Fibroblast of lung (primary cell): ENCODE results near the gene MED20. TPM values are rescaled to one million over a fixed set of nuclear protein-coding genes. Genes with fewer than 3 reads are reported as not detected.

ENCODE experiments used
- DNase-seq, 2 donors: peaks; one replicate each; pipeline versions ENCODE4 v3.0.0 to v3.0.0-alpha.2; 2010; ENCODE audit warnings: low read depth in 2 of 2
- H2AFZ ChIP-seq: 2 replicates; pipeline ENCODE4 v1.5.1; 2012; ENCODE audit warnings: low read length, control low read depth, inconsistent platforms
- H3K27ac ChIP-seq: 2 replicates; pipeline ENCODE4 v1.5.1; 2011; ENCODE audit warnings: low read length, control low read depth; ENCODE audit not compliant: insufficient read depth
- H3K27me3 ChIP-seq: 2 replicates; pipeline ENCODE4 v1.5.1; 2011; ENCODE audit warnings: mild to moderate bottlenecking, low read length; ENCODE audit not compliant: control insufficient read depth, insufficient read depth
- H3K36me3 ChIP-seq: 2 replicates; pipeline ENCODE4 v1.5.1; 2011; ENCODE audit warnings: low read length; ENCODE audit not compliant: control insufficient read depth, insufficient read depth
- H3K4me1 ChIP-seq: 2 replicates; pipeline ENCODE4 v1.5.1; 2011; ENCODE audit warnings: low read length; ENCODE audit not compliant: control insufficient read depth, insufficient read depth; ENCODE audit errors: extremely low read depth
- H3K4me2 ChIP-seq: 2 replicates; pipeline ENCODE4 v1.5.1; 2011; ENCODE audit warnings: low read length, control low read depth; ENCODE audit not compliant: insufficient read depth; ENCODE audit errors: extremely low read depth
- H3K4me3 ChIP-seq, 4 experiments: fragments of 200-600 bp in 1 of 4; sonication (generic) in 1 of 4; replicated peaks in 1 of 4; 2 replicates each; pipeline ENCODE4 v1.5.1; 2011 to 2016; ENCODE audit warnings: low read length in 4 of 4, low read depth in 3 of 4, mild to moderate bottlenecking in 3 of 4, control low read depth in 2 of 4, inconsistent platforms in 1 of 4, mixed read lengths in 1 of 4; ENCODE audit not compliant: insufficient read depth in 1 of 4; ENCODE audit errors: control extremely low read depth in 1 of 4
- H3K79me2 ChIP-seq: 2 replicates; pipeline ENCODE4 v1.5.1; 2012; ENCODE audit warnings: mild to moderate bottlenecking, low read length, inconsistent platforms; ENCODE audit not compliant: control insufficient read depth, insufficient read depth
- H3K9ac ChIP-seq: 2 replicates; pipeline ENCODE4 v1.5.1; 2011; ENCODE audit warnings: mild to moderate bottlenecking, low read length, control low read depth; ENCODE audit not compliant: insufficient read depth
- H3K9me3 ChIP-seq: 2 replicates; pipeline ENCODE4 v1.5.1; 2012; ENCODE audit warnings: low read depth, low read length; ENCODE audit not compliant: control insufficient read depth, insufficient read depth
- H4K20me1 ChIP-seq: 2 replicates; pipeline ENCODE4 v1.5.1; 2011; ENCODE audit warnings: low read length; ENCODE audit not compliant: control insufficient read depth, insufficient read depth; ENCODE audit errors: extremely low read depth
- EZH2 ChIP-seq: IDR thresholded peaks from 2 replicates; pipeline ENCODE4 v1.5.1; 2012; ENCODE audit warnings: low read length, control low read depth, mild to moderate bottlenecking; ENCODE audit errors: missing control alignments
- polyA plus RNA-seq, 2 donors: library from polyadenylated mRNA; depleted of rRNA in 1 of 2; stranded (reverse) in 1 of 2; unstranded in 1 of 2; fragments of >200 nt; gene quantifications; 2 replicates each; pipeline ENCODE4 v1.2.1, GENCODE V29; 2011 to 2012; ENCODE audit warnings: missing spikeins in 1 of 2
- total RNA-seq: library from RNA; depleted of rRNA; stranded (reverse); fragments of >200 nt; gene quantifications from 2 replicates; pipeline ENCODE4 v1.2.1, GENCODE V29; 2014
- TF ChIP-seq, protein P1 (sequence below), 2 donors: IDR thresholded peaks in 1 of 2; conservative IDR thresholded peaks in 1 of 2; 1 replicate in 1 of 2; 2 replicates in 1 of 2; pipeline ENCODE4 v1.5.1; 2011 to 2012; ENCODE audit warnings: low read length in 2 of 2, control low read depth in 1 of 2, inconsistent platforms in 1 of 2, low read depth in 1 of 2, mild to moderate bottlenecking in 1 of 2

MED20 gene
- total and polyA plus RNA-seq, 2 donors (not counting 1 experiment from before 2014, with no cell fraction given) = 27.7 to 38.6 TPM

DNA sequence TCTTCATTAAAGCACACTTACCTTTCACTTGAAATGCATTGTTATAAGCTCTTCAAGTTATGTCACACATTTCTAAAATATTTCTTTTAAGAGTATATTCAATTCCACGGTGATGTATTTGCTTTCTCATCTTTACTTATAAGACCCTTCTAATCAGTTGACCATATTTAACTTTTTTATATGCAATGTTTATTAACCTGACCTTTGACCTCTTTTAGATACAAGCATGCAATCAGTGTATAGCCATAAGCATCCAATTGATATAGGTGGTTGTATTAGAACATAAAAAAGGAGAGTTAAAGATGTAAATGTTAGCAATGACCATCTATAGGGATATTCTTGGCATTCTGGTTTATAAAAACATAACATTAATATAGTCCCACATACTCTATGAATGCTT is 35.0 kb downstream of the MED20 start:
- H3K4me2 ChIP-seq = no peak overlapping the region
- H3K4me1 ChIP-seq = no peaks in the 10 kb centered on the region
- no peak for DNase-seq
- H3K79me2 ChIP-seq = no peaks in the 10 kb centered on the region
- TF ChIP-seq, protein P1, sequence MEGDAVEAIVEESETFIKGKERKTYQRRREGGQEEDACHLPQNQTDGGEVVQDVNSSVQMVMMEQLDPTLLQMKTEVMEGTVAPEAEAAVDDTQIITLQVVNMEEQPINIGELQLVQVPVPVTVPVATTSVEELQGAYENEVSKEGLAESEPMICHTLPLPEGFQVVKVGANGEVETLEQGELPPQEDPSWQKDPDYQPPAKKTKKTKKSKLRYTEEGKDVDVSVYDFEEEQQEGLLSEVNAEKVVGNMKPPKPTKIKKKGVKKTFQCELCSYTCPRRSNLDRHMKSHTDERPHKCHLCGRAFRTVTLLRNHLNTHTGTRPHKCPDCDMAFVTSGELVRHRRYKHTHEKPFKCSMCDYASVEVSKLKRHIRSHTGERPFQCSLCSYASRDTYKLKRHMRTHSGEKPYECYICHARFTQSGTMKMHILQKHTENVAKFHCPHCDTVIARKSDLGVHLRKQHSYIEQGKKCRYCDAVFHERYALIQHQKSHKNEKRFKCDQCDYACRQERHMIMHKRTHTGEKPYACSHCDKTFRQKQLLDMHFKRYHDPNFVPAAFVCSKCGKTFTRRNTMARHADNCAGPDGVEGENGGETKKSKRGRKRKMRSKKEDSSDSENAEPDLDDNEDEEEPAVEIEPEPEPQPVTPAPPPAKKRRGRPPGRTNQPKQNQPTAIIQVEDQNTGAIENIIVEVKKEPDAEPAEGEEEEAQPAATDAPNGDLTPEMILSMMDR (conservative IDR thresholded peaks at IDR 0.05 in 1 of 2, IDR thresholded peaks at IDR 0.05 in 1 of 2; ENCODE audit: low read depth in 1 of 2, low read length in 2 of 2) = no peak
- no peak for TF ChIP-seq EZH2
- H2AFZ ChIP-seq = no peak overlapping the region
- no peaks in the 10 kb centered on the region for H3K36me3 ChIP-seq
- H3K27me3 ChIP-seq = no peaks in the 10 kb centered on the region
- H3K9ac ChIP-seq = no peak overlapping the region
- no peak overlapping the region for H3K27ac ChIP-seq
- H3K9me3 ChIP-seq = no peaks in the 10 kb centered on the region
- no peaks in the 10 kb centered on the region for H4K20me1 ChIP-seq
- no peak overlapping the region for H3K4me3 ChIP-seq

DNA sequence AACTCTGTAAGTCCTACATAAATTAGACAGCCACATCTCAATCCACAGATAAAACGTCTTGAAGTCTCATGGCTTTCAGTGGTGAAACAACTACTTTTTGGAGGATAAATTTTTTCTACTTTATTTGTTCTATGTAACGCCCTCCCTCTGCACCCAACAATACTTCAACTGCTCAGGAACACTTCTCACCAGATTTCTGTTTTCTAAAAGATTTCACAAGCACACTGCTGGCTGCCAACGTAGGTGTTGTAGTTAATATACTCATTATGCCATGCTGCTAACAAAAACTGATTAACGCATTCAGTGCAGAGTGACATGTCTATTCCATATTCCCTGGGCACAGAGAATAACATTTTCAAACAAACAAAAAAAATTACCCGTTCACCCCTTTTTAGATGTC is 36.0 kb downstream of the MED20 start:
- no peak for TF ChIP-seq EZH2
- TF ChIP-seq, protein P1 (conservative IDR thresholded peaks at IDR 0.05 in 1 of 2, IDR thresholded peaks at IDR 0.05 in 1 of 2; ENCODE audit: low read depth in 1 of 2, low read length in 2 of 2) = no peak
- Histone ChIP-seq H4K20me1 (no peaks in the 10 kb centered on the region), H3K79me2 (no peaks in the 10 kb centered on the region), H3K9me3 (no peaks in the 10 kb centered on the region), H3K27ac (no peak overlapping the region), H3K36me3 (no peaks in the 10 kb centered on the region), H3K27me3 (no peaks in the 10 kb centered on the region), H3K4me1 (no peaks in the 10 kb centered on the region), H3K4me3 (no peak overlapping the region), H3K9ac (no peak overlapping the region), H2AFZ (no peak overlapping the region), H3K4me2 (no peak overlapping the region)
- no peak for DNase-seq

- Histone ChIP-seq H4K20me1 (no peaks in the 10 kb centered on the region), H3K4me1 (peaks cover 5% of the 10 kb centered on the region), H3K27ac (no peak overlapping the region), H3K4me2 (no peak overlapping the region), H3K4me3 (no peak overlapping the region), H2AFZ (no peak overlapping the region), H3K27me3 (no peaks in the 10 kb centered on the region), H3K9ac (no peak overlapping the region), H3K9me3 (no peaks in the 10 kb centered on the region), H3K36me3 (no peaks in the 10 kb centered on the region), H3K79me2 (no peaks in the 10 kb centered on the region)
- DNase-seq = no peak
- TF ChIP-seq, protein P1 (conservative IDR thresholded peaks at IDR 0.05 in 1 of 2, IDR thresholded peaks at IDR 0.05 in 1 of 2; ENCODE audit: low read depth in 1 of 2, low read length in 2 of 2) = no peak
- TF ChIP-seq EZH2 = no peak
Measured at GRCh38 chr6:41881506-41881905, 39.4 kb downstream of the MED20 start.
